LNCAP (cell line): Measurements from ENCODE around the gene CDHR2.

Experiments used
- TF ChIP-seq, protein P1 (sequence below): fragments of 450-650 bp; IDR thresholded peaks from 2 replicates; pipeline ENCODE4 v1.5.1; 2017; ENCODE audit warnings: mild to moderate bottlenecking

The CDHR2 gene

DNA sequence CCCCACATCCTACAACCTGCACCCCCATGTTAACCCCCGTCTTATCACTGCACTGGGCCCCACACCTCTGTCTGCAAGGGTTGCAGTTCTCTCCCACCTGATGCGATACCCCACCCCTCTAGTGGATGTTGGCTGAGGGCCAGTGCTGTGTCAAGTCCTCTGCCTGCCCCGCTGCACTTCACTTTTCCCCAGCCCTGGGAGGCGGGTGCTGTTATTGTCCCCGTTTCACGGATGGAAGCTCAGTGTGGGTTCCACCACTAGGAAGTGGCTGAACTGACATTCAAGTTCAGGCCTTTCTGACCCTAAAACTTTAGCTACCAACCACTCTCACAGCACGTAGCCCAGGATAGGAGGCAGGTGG, 77.7 kb downstream of the CDHR2 start:
- TF ChIP-seq, protein P1, sequence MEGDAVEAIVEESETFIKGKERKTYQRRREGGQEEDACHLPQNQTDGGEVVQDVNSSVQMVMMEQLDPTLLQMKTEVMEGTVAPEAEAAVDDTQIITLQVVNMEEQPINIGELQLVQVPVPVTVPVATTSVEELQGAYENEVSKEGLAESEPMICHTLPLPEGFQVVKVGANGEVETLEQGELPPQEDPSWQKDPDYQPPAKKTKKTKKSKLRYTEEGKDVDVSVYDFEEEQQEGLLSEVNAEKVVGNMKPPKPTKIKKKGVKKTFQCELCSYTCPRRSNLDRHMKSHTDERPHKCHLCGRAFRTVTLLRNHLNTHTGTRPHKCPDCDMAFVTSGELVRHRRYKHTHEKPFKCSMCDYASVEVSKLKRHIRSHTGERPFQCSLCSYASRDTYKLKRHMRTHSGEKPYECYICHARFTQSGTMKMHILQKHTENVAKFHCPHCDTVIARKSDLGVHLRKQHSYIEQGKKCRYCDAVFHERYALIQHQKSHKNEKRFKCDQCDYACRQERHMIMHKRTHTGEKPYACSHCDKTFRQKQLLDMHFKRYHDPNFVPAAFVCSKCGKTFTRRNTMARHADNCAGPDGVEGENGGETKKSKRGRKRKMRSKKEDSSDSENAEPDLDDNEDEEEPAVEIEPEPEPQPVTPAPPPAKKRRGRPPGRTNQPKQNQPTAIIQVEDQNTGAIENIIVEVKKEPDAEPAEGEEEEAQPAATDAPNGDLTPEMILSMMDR: no peak

DNA sequence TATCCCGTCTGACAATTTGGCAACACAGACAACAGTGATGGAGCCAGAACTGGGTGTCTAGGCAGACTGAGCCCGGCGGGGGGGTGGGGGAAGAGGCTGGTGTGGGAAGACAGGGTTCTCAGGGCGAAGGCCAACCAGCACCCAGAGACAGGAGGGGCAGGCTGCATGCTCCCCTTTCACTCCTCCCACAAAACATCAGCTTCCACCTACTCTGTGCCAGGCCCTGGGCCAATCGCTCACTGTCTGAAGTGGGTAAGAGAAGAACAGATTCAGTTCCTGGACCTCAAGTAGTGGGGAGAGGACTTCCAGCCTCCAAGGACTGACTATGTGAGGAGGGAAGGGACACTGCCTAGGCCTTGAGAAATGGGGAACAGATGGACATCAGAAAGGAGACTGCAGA, 78.4 kb downstream of the CDHR2 start:
- TF ChIP-seq, protein P1: no peak

DNA sequence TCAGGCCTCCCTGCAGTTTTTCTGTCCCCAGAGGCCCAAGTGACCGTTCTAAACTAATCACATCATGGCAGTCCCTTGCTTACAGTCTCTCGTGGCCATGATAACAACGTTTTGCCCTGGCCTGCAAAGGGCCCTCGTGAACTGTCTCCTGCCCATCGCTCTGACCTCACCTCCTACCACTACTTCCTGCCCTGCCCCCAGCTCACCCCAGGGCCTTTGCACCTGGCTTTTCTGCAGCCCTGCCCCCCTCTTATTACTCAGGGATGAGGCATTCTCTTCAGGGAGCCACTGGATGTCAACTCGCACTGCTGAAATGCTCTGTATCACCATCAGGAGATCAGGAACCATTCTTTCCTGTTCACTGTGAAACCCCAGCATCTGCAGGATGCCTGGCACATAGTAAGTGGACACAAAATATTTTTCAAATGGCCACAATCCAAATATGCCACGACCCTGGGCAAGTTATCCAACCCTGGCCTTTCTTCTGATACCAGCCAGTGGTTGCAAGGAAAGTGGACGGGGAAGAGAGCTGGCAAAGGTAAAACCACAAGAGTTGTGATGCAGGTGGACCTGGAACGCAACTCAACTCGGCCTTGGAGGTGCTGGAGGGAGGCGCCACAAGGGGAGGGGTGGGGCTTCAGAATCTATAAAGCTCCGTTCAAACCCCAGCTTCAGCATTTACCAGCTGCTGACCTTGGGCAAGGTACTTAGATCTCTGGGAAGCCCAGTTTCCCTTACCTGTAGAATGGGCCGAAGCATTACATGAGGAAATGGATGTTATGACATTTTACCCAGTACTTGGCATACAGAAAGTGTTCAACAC, 79.5 kb downstream of the CDHR2 start:
- TF ChIP-seq, protein P1: no peak

DNA sequence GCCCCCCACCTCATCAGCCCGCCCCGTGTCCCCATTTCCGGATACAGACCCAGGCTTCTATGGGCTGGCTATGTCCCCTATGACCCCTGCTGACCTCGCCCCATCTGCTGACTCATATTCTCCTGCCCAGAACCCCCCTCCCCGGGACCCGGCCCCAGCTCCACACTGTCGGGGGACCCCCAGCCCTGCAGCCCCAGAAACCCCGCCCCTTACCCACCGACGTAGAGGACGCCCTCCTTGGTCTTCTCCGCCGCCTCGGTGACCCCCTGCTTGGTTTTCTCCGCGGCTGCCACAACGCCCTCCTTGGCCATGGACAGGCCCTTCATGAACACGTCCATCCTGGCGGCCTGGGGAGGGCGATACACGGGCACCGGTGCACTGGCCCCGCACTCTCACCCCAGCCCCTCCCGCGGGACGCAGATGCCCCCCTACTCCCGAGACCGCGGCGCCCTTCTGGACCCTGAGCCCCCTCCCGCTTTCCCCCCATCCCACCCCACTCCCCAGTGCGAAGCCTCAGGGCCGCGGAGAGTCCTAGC, 80.2 kb downstream of the CDHR2 start:
- TF ChIP-seq, protein P1: no peak

DNA sequence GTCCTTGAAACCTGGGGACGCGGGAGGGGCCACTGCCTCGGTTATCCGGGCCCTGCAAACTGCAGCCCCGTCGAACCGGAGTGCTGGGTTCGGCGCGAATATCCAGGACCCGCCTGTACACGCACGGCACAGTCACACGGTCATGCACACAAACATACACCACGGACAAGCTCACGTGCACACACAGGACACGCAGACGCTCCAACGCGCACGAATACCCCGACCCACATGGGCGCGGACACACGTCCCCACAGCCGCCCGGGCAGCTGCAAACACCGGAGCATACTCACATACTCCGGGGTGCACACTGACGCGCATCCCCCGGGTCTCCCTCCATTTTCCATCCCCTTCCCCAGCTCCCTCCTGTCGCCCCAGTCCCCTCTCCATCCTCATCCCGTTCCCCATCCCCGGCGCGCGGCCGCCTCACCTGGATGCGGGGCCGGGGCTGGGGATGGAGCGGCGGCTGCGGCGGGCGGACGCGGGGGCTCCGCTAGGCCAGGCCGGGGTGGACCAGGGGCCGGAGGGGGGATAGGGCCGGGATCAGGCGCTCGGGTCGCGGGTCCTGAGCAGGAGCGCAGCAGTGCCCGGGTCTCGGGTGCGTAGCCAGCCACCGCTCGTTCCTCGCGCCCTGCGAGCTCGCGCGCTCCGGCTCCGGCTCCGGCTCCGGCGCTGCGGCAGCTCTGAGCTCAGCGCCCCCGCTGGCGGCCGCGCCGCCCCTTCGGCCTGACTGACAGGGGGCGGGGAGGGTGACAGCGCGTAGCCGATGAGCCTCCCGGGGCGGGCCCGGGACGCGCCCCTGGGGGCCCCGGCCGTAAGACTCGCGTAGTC, 80.9 kb downstream of the CDHR2 start, which contains the start of the genes EIF4E1B and SNCB:
Gene EIF4E1B (plus strand): TSS at position 823 of the 828 bp plus-strand sequence. CDS start 12,113 bp downstream, outside the sequence.
Gene SNCB (minus strand): TSS at position 682 of the 828 bp plus-strand sequence. CDS start 880 bp downstream, outside the sequence.
- TF ChIP-seq, protein P1: no peak

DNA sequence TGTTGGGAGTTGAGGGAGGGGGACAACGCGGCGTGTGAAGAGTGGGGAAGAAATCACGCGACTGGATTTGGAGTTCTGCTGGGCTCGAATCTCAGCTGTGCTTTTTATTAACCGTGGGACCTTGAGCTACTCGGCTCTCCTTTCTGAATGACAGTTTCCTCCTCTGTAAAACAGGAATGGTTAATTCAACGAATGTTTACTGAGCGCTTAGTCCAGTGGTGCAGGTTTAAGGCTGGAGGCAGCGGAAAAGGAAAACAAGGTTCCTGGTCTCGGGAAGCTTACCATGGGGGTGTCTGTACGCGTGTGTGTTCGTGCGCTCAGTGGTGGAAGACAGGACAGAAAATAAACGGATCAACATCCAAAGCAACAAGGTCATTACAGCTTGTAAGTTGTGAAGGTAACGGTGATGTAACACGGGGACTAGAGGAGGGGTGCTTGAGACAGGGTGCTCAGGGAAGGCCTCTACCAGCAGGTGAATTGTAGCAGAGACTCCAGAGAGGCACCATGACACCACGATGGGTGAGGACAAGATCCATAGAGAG, 81.6 kb downstream of the CDHR2 start:
- TF ChIP-seq, protein P1: no peak
